ENCODE results near the gene EVPL.

DNA sequence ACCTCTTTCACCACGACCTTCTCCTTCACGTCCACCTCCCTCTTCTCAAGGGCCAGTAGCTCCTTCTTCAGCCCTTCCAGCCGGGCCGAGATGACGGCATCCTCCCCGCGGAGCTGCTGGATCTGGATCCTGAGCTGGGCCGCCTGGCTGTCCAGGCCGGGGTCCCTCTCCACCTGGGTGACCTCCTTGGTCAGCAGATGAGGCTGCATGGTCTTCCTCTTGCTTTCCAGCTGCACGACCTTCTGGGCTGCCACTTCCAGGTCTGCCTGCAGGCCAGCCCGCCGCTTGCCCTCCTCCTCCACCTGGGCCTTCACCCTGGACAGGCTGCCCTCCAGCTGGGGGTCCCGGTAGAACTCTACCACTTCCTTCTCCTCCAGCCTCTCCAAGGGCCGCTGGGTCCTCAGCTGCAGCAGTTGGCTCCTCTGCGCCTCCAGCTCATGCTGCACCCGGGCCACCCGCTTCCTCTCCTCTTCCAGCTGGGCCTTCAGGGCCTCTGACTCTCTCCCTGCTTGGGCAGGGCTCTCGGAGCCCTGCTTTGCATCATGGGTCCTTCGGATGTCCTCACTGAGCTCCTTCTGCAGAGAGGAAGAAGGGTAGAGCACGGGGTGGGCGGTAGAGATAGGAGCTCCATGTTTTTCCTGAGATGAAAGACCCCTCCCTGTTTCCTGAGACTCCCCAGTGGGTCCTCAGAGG lies 17.0 kb downstream of the EVPL start:
- TF ChIP-seq SIN3A (IDR thresholded peaks at IDR 0.05; ENCODE audit: low read depth, low read length) = no peak
- TF ChIP-seq, protein P1, sequence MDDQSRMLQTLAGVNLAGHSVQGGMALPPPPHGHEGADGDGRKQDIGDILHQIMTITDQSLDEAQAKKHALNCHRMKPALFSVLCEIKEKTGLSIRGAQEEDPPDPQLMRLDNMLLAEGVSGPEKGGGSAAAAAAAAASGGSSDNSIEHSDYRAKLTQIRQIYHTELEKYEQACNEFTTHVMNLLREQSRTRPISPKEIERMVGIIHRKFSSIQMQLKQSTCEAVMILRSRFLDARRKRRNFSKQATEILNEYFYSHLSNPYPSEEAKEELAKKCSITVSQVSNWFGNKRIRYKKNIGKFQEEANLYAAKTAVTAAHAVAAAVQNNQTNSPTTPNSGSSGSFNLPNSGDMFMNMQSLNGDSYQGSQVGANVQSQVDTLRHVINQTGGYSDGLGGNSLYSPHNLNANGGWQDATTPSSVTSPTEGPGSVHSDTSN (IDR thresholded peaks at IDR 0.05; ENCODE audit: insufficient replicate concordance, low read depth, low read length) = no peak
- TF ChIP-seq POLR2A (IDR thresholded peaks at IDR 0.05; ENCODE audit: low read depth, low read length) = no peak
- TF ChIP-seq RFX5 (IDR thresholded peaks at IDR 0.05; ENCODE audit: low read depth, low read length) = no peak
- TF ChIP-seq RBBP5 (conservative IDR thresholded peaks at IDR 0.05) = no peak
- TF ChIP-seq EP300 (IDR thresholded peaks at IDR 0.05; ENCODE audit: borderline replicate concordance in 1 of 2, control insufficient read depth in 1 of 2, low read depth in 2 of 2, low read length in 2 of 2) = no peak
- no peak for TF ChIP-seq CTCF (IDR thresholded peaks at IDR 0.05 in 2 of 3, conservative IDR thresholded peaks at IDR 0.05 in 1 of 3; ENCODE audit: control insufficient read depth in 2 of 3, extremely low read depth in 1 of 3, insufficient read depth in 1 of 3, low read depth in 3 of 3, low read length in 3 of 3)
- TF ChIP-seq KDM1A (IDR thresholded peaks at IDR 0.05; ENCODE audit: borderline replicate concordance) = no peak
- no peak for TF ChIP-seq EZH2 (IDR thresholded peaks at IDR 0.05; ENCODE audit: borderline replicate concordance, control insufficient read depth, low read depth, low read length)
- TF ChIP-seq NBN (IDR thresholded peaks at IDR 0.05) = no peak
- TF ChIP-seq POLR2AphosphoS5 (IDR thresholded peaks at IDR 0.05; ENCODE audit: low read length) = no peak

Data from GM12878 (cell line).